WTC11 (cell line): Measurements from ENCODE around the gene STEAP1B. TPM values are rescaled to one million over a fixed set of nuclear protein-coding genes. Genes with fewer than 3 reads are reported as not detected.

Experiments used
- ATAC-seq: fragments of 200-7000 bp; cut with Tn5 transposase; 2 replicates; pipeline ENCODE4 v1.10.0; 2021; ENCODE audit warnings: mild to moderate bottlenecking, moderate library complexity
- CTCF ChIA-PET: fragments of 300-600 bp; sonication (Branson Sonifier 250); formaldehyde crosslinking; loops from one replicate; lab custom pipeline; 2021; ENCODE audit warnings: antibody characterized with exemption; lab: Charles Lee
- POLR2A ChIA-PET: fragments of 350-600 bp; sonication (Branson Sonifier 250); formaldehyde crosslinking; loops from one replicate; lab custom pipeline; 2021; ENCODE audit warnings: antibody characterized with exemption; lab: Charles Lee
- DNase-seq: peaks from one replicate; pipeline ENCODE4 v3.0.0; 2021; ENCODE audit warnings: low spot score
- H3K27ac Mint-ChIP-seq: 2 replicates; pipeline ENCODE4 v1.8.0; 2021; ENCODE audit warnings: mixed read lengths
- H3K27me3 Mint-ChIP-seq: 2 replicates; pipeline ENCODE4 v1.8.0; 2021; ENCODE audit warnings: low read depth, mild to moderate bottlenecking, moderate library complexity, mixed read lengths
- H3K36me3 Mint-ChIP-seq: 2 replicates; pipeline ENCODE4 v1.8.0; 2021; ENCODE audit warnings: mixed read lengths
- H3K4me1 Mint-ChIP-seq: 2 replicates; pipeline ENCODE4 v1.8.0; 2022; ENCODE audit warnings: mixed read lengths
- H3K4me3 Mint-ChIP-seq: 2 replicates; pipeline ENCODE4 v1.8.0; 2021; ENCODE audit warnings: mild to moderate bottlenecking, moderate library complexity, mixed read lengths
- H3K9me3 Mint-ChIP-seq: 2 replicates; pipeline ENCODE4 v1.8.0; 2021; ENCODE audit warnings: mixed read lengths
- AFF4 ChIP-seq: sonication (generic); formaldehyde crosslinking; IDR thresholded peaks from 2 replicates; pipeline ENCODE4 v1.8.1; 2023; ENCODE audit warnings: mild to moderate bottlenecking, missing genetic modification reagents, borderline replicate concordance
- FOXP4 ChIP-seq: sonication (generic); formaldehyde crosslinking; IDR thresholded peaks from 2 replicates; pipeline ENCODE4 v1.8.0; 2022; ENCODE audit warnings: mild to moderate bottlenecking, missing genetic modification reagents
- IRF1 ChIP-seq: sonication (generic); formaldehyde crosslinking; IDR thresholded peaks from 2 replicates; pipeline ENCODE4 v1.8.0; 2023; ENCODE audit warnings: missing genetic modification reagents
- JAZF1 ChIP-seq: fragments of 250-450 bp; sonication (Bioruptor Pico); IDR thresholded peaks from 2 replicates; pipeline ENCODE4 v1.9.0; 2021; ENCODE audit warnings: moderate library complexity, mild to moderate bottlenecking, inconsistent platforms
- KAT7 ChIP-seq: sonication (generic); formaldehyde crosslinking; IDR thresholded peaks from 2 replicates; pipeline ENCODE4 v1.8.1; 2023; ENCODE audit warnings: missing genetic modification reagents, mild to moderate bottlenecking, borderline replicate concordance
- MLX ChIP-seq: sonication (generic); formaldehyde crosslinking; IDR thresholded peaks from 2 replicates; pipeline ENCODE4 v1.8.1; 2023; ENCODE audit warnings: mild to moderate bottlenecking, missing genetic modification reagents, moderate library complexity
- MXD4 ChIP-seq: fragments of 250-450 bp; sonication (Bioruptor Pico); IDR thresholded peaks from 2 replicates; pipeline ENCODE4 v1.8.0; 2021; ENCODE audit warnings: mild to moderate bottlenecking, moderate library complexity, borderline replicate concordance
- NFYB ChIP-seq: sonication (generic); formaldehyde crosslinking; conservative IDR thresholded peaks from 2 replicates; pipeline ENCODE4 v1.8.0; 2022; ENCODE audit warnings: low read depth, missing genetic modification reagents
- OVOL2 ChIP-seq: fragments of 250-450 bp; sonication (Bioruptor Pico); IDR thresholded peaks from 2 replicates; pipeline ENCODE4 v1.9.0; 2021; ENCODE audit warnings: mild to moderate bottlenecking, borderline replicate concordance
- PREB ChIP-seq: sonication (generic); formaldehyde crosslinking; IDR thresholded peaks from 2 replicates; pipeline ENCODE4 v1.8.1; 2022; ENCODE audit warnings: mild to moderate bottlenecking, missing genetic modification reagents, moderate library complexity, borderline replicate concordance
- TP53 ChIP-seq: sonication (generic); formaldehyde crosslinking; IDR thresholded peaks from 2 replicates; pipeline ENCODE4 v1.8.1; 2023; ENCODE audit warnings: mild to moderate bottlenecking, missing genetic modification reagents
- ZNF219 ChIP-seq: sonication (generic); formaldehyde crosslinking; IDR thresholded peaks from 2 replicates; pipeline ENCODE4 v1.8.0; 2023; ENCODE audit warnings: missing genetic modification reagents, mild to moderate bottlenecking, borderline replicate concordance
- ZNF317 ChIP-seq: sonication (generic); formaldehyde crosslinking; IDR thresholded peaks from 2 replicates; pipeline ENCODE4 v1.8.1; 2023; ENCODE audit warnings: low read depth, mild to moderate bottlenecking, moderate library complexity, missing genetic modification reagents, borderline replicate concordance
- ZSCAN18 ChIP-seq: fragments of 250-450 bp; sonication (Bioruptor Pico); IDR thresholded peaks from 2 replicates; pipeline ENCODE4 v2.1.2; 2022; ENCODE audit warnings: mild to moderate bottlenecking, moderate library complexity
- total RNA-seq: library from RNA; stranded (reverse); gene quantifications from 3 replicates; pipeline ENCODE4 v1.2.3, GENCODE V29; 2021

Gene STEAP1B
- total RNA-seq, 1 experiment from 2014 or later, result 5.5 TPM

GRCh38 chr7:22487978-22488642 lies 11.9 kb downstream of the STEAP1B start:
- peak; percentile 29 for ATAC-seq
- no peaks in the 10 kb centered on the region for H3K9me3 Mint-ChIP-seq
- H3K4me3 Mint-ChIP-seq, result no peak overlapping the region
- CTCF ChIA-PET, result interaction anchor here (1.8 kb wide), 1 partner anchor 378 kb away, joined by 10 read pairs; no protein-coding TSS in a partner anchor
- H3K36me3 Mint-ChIP-seq, result no peaks in the 10 kb centered on the region
- POLR2A ChIA-PET, result no interaction called here
- no peak for TF ChIP-seq ZNF219 (CRISPR knock-in tag)
- TF ChIP-seq AFF4 (CRISPR knock-in tag), result no peak
- TF ChIP-seq, all 79 proteins: peak for 0
- no peak for DNase-seq
- H3K4me1 Mint-ChIP-seq, result peaks cover 14% of the 10 kb centered on the region
- H3K27ac Mint-ChIP-seq, result no peak overlapping the region; the same call in 1 of the 2 replicates
- no peaks in the 10 kb centered on the region for H3K27me3 Mint-ChIP-seq

GRCh38 chr7:22486597-22486996 lies 13.4 kb downstream of the STEAP1B start:
- ATAC-seq (no peak), DNase-seq (no peak)
- ChIA-PET POLR2A (no interaction called here), CTCF (interaction anchor here (1.8 kb wide), 1 partner anchor 376 kb away, joined by 10 read pairs; no protein-coding TSS in a partner anchor)
- Mint-ChIP-seq H3K36me3 (no peaks in the 10 kb centered on the region), H3K4me1 (peaks cover 14% of the 10 kb centered on the region), H3K27ac (no peak overlapping the region), H3K9me3 (no peaks in the 10 kb centered on the region), H3K4me3 (no peak overlapping the region), H3K27me3 (no peaks in the 10 kb centered on the region)
- TF ChIP-seq PREB, result no peak
- no peak for TF ChIP-seq MLX (CRISPR knock-in tag)

- no peaks in the 10 kb centered on the region for H3K27me3 Mint-ChIP-seq
- DNase-seq, result no peak
- ChIA-PET CTCF (interaction anchor here (1.4 to 2.7 kb wide), 2 partner anchors 129 to 376 kb away, joined by 3 to 12 read pairs; no protein-coding TSS in a partner anchor), POLR2A (no interaction called here)
- H3K36me3 Mint-ChIP-seq, result no peaks in the 10 kb centered on the region
- ATAC-seq, result no peak
- H3K4me3 Mint-ChIP-seq, result no peak overlapping the region
- TF ChIP-seq KAT7 (CRISPR knock-in tag), result no peak
- TF ChIP-seq ZSCAN18, result no peak
- H3K4me1 Mint-ChIP-seq, result peaks cover 14% of the 10 kb centered on the region
- H3K9me3 Mint-ChIP-seq, result no peaks in the 10 kb centered on the region
- H3K27ac Mint-ChIP-seq, result no peak overlapping the region
These were observed 14.8 kb downstream of the STEAP1B start for GRCh38 chr7:22485189-22485588.

- ATAC-seq, result no peak
- no peaks in the 10 kb centered on the region for H3K27me3 Mint-ChIP-seq
- H3K4me3 Mint-ChIP-seq, result no peak overlapping the region
- TF ChIP-seq ZNF317 (CRISPR knock-in tag) (no peak), JAZF1 (CRISPR knock-in tag) (no peak), IRF1 (CRISPR knock-in tag) (no peak), FOXP4 (CRISPR knock-in tag) (no peak), NFYB (CRISPR knock-in tag) (no peak), PREB (no peak), OVOL2 (CRISPR knock-in tag) (no peak), TP53 (no peak), MXD4 (no peak)
These were observed 17.5 kb downstream of the STEAP1B start for GRCh38 chr7:22482503-22482902.

More at GRCh38 chr7:22482503-22482902, 17.5 kb downstream of the STEAP1B start:
- DNase-seq, result no peak
- CTCF ChIA-PET, result interaction anchor here (3.1 kb wide), 1 partner anchor 373 kb away, joined by 8 read pairs; no protein-coding TSS in a partner anchor
- Mint-ChIP-seq H3K27ac (no peak overlapping the region), H3K36me3 (no peaks in the 10 kb centered on the region), H3K4me1 (0 out of 2 replicates have a peak, but pooled peaks cover 6% of the 10 kb centered on the region), H3K9me3 (no peaks in the 10 kb centered on the region)
- POLR2A ChIA-PET, result no interaction called here
